DND-41 (cell line): Measurements from ENCODE around the gene HMGN4.

Source experiments
- EZH2 ChIP-seq: IDR thresholded peaks from 3 replicates; pipeline ENCODE4 v1.6.1; 2012; ENCODE audit warnings: borderline replicate concordance, low read depth, mild to moderate bottlenecking, moderate library complexity, low read length, inconsistent platforms; ENCODE audit not compliant: severe bottlenecking
- TF ChIP-seq, protein P1 (sequence below): IDR thresholded peaks from 2 replicates; pipeline ENCODE4 v1.5.1; 2012; ENCODE audit warnings: borderline replicate concordance, low read length, moderate library complexity, mild to moderate bottlenecking; ENCODE audit not compliant: poor library complexity, severe bottlenecking; ENCODE audit errors: extremely low read depth

GRCh38 chr6:26571592-26572296 is 33.6 kb downstream of the HMGN4 start:
- TF ChIP-seq, protein P1, sequence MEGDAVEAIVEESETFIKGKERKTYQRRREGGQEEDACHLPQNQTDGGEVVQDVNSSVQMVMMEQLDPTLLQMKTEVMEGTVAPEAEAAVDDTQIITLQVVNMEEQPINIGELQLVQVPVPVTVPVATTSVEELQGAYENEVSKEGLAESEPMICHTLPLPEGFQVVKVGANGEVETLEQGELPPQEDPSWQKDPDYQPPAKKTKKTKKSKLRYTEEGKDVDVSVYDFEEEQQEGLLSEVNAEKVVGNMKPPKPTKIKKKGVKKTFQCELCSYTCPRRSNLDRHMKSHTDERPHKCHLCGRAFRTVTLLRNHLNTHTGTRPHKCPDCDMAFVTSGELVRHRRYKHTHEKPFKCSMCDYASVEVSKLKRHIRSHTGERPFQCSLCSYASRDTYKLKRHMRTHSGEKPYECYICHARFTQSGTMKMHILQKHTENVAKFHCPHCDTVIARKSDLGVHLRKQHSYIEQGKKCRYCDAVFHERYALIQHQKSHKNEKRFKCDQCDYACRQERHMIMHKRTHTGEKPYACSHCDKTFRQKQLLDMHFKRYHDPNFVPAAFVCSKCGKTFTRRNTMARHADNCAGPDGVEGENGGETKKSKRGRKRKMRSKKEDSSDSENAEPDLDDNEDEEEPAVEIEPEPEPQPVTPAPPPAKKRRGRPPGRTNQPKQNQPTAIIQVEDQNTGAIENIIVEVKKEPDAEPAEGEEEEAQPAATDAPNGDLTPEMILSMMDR, result no peak
- no peak for TF ChIP-seq EZH2
